ENCODE measurements around the gene MDP1.
"Not testable (repeated sequence)": the region's sequence is repeated elsewhere in the genome, so short reads cannot be mapped to it uniquely, and the experiment has no call there.

Gene MDP1

DNA sequence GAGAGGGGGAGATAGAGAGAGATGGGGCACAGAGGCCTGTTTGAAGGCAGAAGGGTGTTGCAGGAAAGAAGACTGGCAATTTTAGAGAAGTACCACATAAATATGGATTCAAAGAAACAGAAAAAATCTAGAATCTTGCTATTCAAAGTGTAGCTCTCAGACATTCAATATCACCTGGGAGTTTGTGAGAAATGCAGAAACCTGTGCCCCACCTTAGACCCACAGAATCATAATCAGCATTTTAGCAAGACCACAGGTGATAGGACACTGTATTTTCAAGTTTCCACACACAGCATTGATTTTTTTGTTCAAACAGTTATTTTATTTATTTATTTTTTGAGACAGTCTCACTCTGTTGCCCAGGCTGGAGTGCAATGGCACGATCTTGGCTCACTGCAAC is 13.0 kb upstream of the MDP1 start:
- peaks cover 28% of the 10 kb centered on the region for H3K36me3 Mint-ChIP-seq (ENCODE audit: low read depth)
- no peaks in the 10 kb centered on the region for H3K27me3 Mint-ChIP-seq (ENCODE audit: low read depth, poor library complexity)
- H3K9me3 Mint-ChIP-seq = no peaks in the 10 kb centered on the region
- H3K27ac Mint-ChIP-seq = no peak overlapping the region
- peaks cover 21% of the 10 kb centered on the region for H3K4me1 Mint-ChIP-seq
- DNase-seq = no peak
- H3K4me3 Mint-ChIP-seq = no peak overlapping the region
- TF ChIP-seq, protein P1, sequence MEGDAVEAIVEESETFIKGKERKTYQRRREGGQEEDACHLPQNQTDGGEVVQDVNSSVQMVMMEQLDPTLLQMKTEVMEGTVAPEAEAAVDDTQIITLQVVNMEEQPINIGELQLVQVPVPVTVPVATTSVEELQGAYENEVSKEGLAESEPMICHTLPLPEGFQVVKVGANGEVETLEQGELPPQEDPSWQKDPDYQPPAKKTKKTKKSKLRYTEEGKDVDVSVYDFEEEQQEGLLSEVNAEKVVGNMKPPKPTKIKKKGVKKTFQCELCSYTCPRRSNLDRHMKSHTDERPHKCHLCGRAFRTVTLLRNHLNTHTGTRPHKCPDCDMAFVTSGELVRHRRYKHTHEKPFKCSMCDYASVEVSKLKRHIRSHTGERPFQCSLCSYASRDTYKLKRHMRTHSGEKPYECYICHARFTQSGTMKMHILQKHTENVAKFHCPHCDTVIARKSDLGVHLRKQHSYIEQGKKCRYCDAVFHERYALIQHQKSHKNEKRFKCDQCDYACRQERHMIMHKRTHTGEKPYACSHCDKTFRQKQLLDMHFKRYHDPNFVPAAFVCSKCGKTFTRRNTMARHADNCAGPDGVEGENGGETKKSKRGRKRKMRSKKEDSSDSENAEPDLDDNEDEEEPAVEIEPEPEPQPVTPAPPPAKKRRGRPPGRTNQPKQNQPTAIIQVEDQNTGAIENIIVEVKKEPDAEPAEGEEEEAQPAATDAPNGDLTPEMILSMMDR (IDR thresholded peaks at IDR 0.05) = no peak

DNA sequence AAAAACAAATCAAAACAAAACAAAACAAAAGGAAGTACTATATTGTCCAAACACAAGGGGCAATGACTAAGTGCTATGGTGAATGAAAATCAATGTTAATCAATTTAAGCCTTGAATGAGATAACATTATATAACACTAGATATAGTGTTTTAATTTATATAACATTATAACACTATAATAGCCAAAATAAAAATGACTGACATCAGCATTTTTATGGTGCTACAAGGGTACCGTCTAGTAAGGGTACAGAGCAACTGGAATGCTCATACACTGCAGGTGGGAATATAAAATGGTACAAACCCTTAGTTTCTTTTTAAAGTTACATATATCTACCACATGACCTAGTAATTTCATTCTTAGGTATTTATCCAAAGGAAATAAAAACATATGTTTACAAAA is 10.6 kb upstream of the MDP1 start:
- TF ChIP-seq, protein P1 (IDR thresholded peaks at IDR 0.05) = no peak
- Mint-ChIP-seq H3K27me3 (ENCODE audit: low read depth, poor library complexity) (no peaks in the 10 kb centered on the region), H3K9me3 (no peaks in the 10 kb centered on the region), H3K4me3 (no peak overlapping the region), H3K27ac (no peak overlapping the region), H3K4me1 (peaks cover 7% of the 10 kb centered on the region), H3K36me3 (ENCODE audit: low read depth) (peaks cover 28% of the 10 kb centered on the region)
- DNase-seq = no peak

DNA sequence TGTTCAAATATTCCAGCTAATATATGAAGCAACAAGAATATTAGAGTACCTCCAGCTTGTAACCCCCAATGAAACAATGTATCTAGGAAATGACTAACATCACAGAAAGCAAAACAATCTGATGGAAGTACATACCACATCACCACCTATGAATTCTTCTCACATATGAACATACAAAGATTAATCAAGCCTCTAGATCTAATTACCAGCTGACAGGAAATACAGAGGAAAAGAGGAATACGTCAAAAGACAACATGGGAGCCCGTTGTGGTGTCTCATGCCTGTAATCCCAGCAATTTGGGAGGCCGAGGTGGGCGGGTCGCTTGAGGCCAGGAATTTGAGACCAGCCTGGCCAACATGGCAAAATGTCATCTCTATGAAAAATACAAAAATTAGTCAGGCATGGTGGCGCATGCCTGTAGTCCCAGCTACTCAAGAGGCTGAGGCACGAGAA is 8.8 kb upstream of the MDP1 start:
- Mint-ChIP-seq H3K9me3 (no peaks in the 10 kb centered on the region), H3K4me1 (no peaks in the 10 kb centered on the region), H3K27ac (peak overlapping the region; percentile 16), H3K27me3 (ENCODE audit: low read depth, poor library complexity) (no peaks in the 10 kb centered on the region), H3K36me3 (ENCODE audit: low read depth) (peaks cover 28% of the 10 kb centered on the region), H3K4me3 (no peak overlapping the region)
- TF ChIP-seq, protein P1 (IDR thresholded peaks at IDR 0.05) = no peak
- DNase-seq = no peak

DNA sequence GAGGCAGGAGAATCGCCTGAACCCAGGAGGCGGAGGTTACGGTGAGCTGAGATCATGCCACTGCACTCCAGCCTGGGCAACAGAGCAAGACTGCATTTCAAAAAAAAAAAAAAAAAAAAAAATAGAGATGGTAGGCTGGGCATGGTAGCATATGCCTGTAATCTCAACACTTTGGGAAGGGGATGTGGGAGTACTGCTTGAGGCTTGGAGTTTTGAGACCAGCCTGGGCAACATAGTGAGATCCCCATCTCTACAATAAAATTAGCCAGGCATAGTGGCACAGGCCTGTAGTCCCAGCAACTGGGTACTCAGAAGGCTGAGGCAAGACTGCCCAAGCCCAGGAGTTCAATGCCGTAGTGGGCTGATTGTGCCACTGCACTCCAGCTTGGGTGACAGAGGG is 7.1 kb upstream of the MDP1 start:
- H3K36me3 Mint-ChIP-seq (ENCODE audit: low read depth) = peaks cover 23% of the 10 kb centered on the region
- not testable (repeated sequence) for H3K4me3 Mint-ChIP-seq

DNA sequence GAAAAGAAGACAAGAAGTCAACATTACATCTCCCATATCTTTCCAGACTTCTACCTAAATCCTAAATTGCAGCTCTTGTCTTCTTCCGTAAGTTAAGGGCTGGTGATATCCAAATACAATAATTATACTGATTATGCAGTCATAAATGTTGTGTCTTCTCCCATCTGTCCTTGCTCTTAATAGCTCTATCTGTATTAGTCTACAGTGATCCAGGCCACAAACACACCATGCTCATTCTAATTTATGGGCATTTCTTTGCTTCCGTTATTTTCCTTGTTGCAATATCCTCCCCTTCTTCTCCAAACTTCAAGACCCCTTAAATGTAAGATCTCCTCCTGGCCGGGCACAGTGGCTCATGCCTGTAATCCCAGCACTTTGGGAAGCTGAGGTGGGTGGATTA is 3.7 kb upstream of the MDP1 start:
- H3K4me1 Mint-ChIP-seq = peaks cover 13% of the 10 kb centered on the region
- H3K27me3 Mint-ChIP-seq (ENCODE audit: low read depth, poor library complexity) = no peaks in the 10 kb centered on the region
- H3K36me3 Mint-ChIP-seq (ENCODE audit: low read depth) = peaks cover 13% of the 10 kb centered on the region
- DNase-seq = no peak
- TF ChIP-seq, protein P1 (IDR thresholded peaks at IDR 0.05) = no peak
- no peak overlapping the region for H3K4me3 Mint-ChIP-seq
- H3K9me3 Mint-ChIP-seq = no peaks in the 10 kb centered on the region
- H3K27ac Mint-ChIP-seq = no peak overlapping the region

More for the DNA sequence above, 7.1 kb upstream of the MDP1 start:
- H3K27me3 Mint-ChIP-seq (ENCODE audit: low read depth, poor library complexity); H3K9me3 Mint-ChIP-seq; DNase-seq; H3K4me1 Mint-ChIP-seq; H3K27ac Mint-ChIP-seq: not testable (repeated sequence)

DNA sequence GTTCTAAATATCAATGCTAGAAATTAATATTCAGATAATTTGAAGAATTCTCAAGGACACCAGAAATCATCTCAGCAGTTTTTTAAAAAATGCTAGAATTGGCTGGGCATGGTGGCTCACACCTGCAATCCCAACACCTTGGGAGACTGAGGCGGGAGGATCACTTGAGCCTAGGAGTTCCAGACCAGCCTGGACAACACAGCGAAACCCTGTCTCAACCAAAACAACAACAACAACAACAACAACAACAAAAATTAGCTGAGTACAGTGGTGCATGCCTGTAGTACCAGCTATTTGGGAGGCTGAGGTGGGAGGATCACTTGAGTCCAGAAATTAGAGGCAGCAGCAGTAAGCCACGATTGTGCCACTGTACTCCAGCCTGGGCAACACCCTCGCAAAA is 3.2 kb upstream of the MDP1 start:
- Mint-ChIP-seq H3K27me3 (ENCODE audit: low read depth, poor library complexity) (no peaks in the 10 kb centered on the region), H3K9me3 (no peaks in the 10 kb centered on the region), H3K27ac (no peak overlapping the region), H3K4me1 (peaks cover 18% of the 10 kb centered on the region), H3K36me3 (ENCODE audit: low read depth) (peaks cover 10% of the 10 kb centered on the region), H3K4me3 (no peak overlapping the region)
- TF ChIP-seq, protein P1 (IDR thresholded peaks at IDR 0.05) = no peak
- DNase-seq = no peak

DNA sequence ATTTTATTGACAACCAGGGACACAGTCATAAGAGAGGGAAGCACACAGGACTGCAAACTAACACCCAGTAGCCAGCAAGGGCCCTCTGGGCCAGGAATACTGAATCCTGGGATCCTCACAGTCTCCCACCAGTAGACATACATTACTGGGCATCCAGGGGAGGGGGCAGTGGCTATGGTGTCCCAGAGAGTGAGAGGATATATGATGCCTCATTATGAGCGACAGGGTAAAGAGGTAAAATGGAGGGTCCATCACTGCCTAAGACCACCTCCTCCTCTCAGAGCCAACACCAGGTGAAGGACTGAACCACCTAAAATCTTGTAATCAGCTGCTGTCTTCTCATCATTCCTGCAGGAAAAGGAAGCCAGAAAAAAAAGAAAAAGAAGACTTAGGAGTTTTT is 1.0 kb upstream of the MDP1 start:
- H3K36me3 Mint-ChIP-seq (ENCODE audit: low read depth); DNase-seq; H3K27me3 Mint-ChIP-seq (ENCODE audit: low read depth, poor library complexity); H3K9me3 Mint-ChIP-seq; H3K27ac Mint-ChIP-seq; H3K4me3 Mint-ChIP-seq: not testable (repeated sequence)
- peaks cover 37% of the 10 kb centered on the region for H3K4me1 Mint-ChIP-seq

All from nephron progenitor cell (in vitro differentiated cells).